SK-N-SH treated with all-trans-retinoic acid at 6 μM for 48 hours (cell line): ENCODE results near the gene TCF12.

ENCODE experiments used
- ATAC-seq: fragments of 200-7000 bp; cut with Tn5 transposase; 3 replicates; pipeline ENCODE4 v1.9.1; 2020; ENCODE audit warnings: mild to moderate bottlenecking, moderate library complexity
- BACH2 ChIP-seq: fragments of 250-450 bp; sonication (Bioruptor Pico); IDR thresholded peaks from 2 replicates; pipeline ENCODE4 v1.9.0; 2021; ENCODE audit warnings: mild to moderate bottlenecking, borderline replicate concordance
- CSDC2 ChIP-seq: fragments of 250-450 bp; sonication (Bioruptor Pico); IDR thresholded peaks from 2 replicates; pipeline ENCODE4 v1.5.0; 2020; ENCODE audit warnings: mild to moderate bottlenecking, moderate library complexity
- ISL1 ChIP-seq: fragments of 250-450 bp; sonication (Bioruptor Pico); IDR thresholded peaks from 2 replicates; pipeline ENCODE4 v2.1.2; 2022; ENCODE audit warnings: mild to moderate bottlenecking, moderate library complexity
- OSR1 ChIP-seq: fragments of 250-450 bp; sonication (Bioruptor Pico); IDR thresholded peaks from 2 replicates; pipeline ENCODE4 v1.8.0; 2022; ENCODE audit warnings: moderate library complexity, mild to moderate bottlenecking, inconsistent platforms
- POU6F1 ChIP-seq: fragments of 250-450 bp; sonication (Bioruptor Pico); IDR thresholded peaks from 2 replicates; pipeline ENCODE4 v1.8.0; 2021; ENCODE audit warnings: low read depth, mild to moderate bottlenecking, moderate library complexity, borderline replicate concordance
- PPARA ChIP-seq: fragments of 250-450 bp; sonication (Bioruptor Pico); IDR thresholded peaks from 2 replicates; pipeline ENCODE4 v1.5.0; 2020; ENCODE audit warnings: mild to moderate bottlenecking, borderline replicate concordance
- SNAI2 ChIP-seq: fragments of 250-450 bp; sonication (Bioruptor Pico); IDR thresholded peaks from 2 replicates; pipeline ENCODE4 v1.5.0; 2020; ENCODE audit warnings: mild to moderate bottlenecking, moderate library complexity
- TCF4 ChIP-seq: fragments of 250-450 bp; sonication (Bioruptor Pico); IDR thresholded peaks from 2 replicates; pipeline ENCODE4 v1.8.0; 2021; ENCODE audit warnings: mild to moderate bottlenecking, moderate library complexity, borderline replicate concordance
- TOX ChIP-seq: fragments of 250-450 bp; sonication (Bioruptor Pico); IDR thresholded peaks from 2 replicates; pipeline ENCODE4 v1.8.0; 2021; ENCODE audit warnings: mild to moderate bottlenecking, moderate library complexity, borderline replicate concordance
- TSHZ2 ChIP-seq: fragments of 250-450 bp; sonication (Bioruptor Pico); IDR thresholded peaks from 2 replicates; pipeline ENCODE4 v1.5.0; 2020; ENCODE audit warnings: mild to moderate bottlenecking, moderate library complexity
- ZC3H10 ChIP-seq: fragments of 250-450 bp; sonication (Bioruptor Pico); IDR thresholded peaks from 2 replicates; pipeline ENCODE4 v1.5.1; 2021; ENCODE audit warnings: mild to moderate bottlenecking, moderate library complexity
- ZNF565 ChIP-seq: fragments of 450-650 bp; formaldehyde crosslinking; conservative IDR thresholded peaks from 2 replicates; pipeline ENCODE4 v1.5.0; 2020; ENCODE audit warnings: low read depth, mild to moderate bottlenecking, moderate library complexity
- ZNF70 ChIP-seq: fragments of 450-650 bp; formaldehyde crosslinking; IDR thresholded peaks from 2 replicates; pipeline ENCODE4 v1.5.0; 2020; ENCODE audit warnings: mild to moderate bottlenecking, moderate library complexity
- ZNF8 ChIP-seq: fragments of 450-650 bp; formaldehyde crosslinking; IDR thresholded peaks from 2 replicates; pipeline ENCODE4 v1.5.0; 2020; ENCODE audit warnings: mild to moderate bottlenecking, moderate library complexity
- TF ChIP-seq, protein P1 (sequence below): fragments of 250-450 bp; sonication (Bioruptor Pico); IDR thresholded peaks from 2 replicates; pipeline ENCODE4 v1.5.1; 2020; ENCODE audit warnings: low read depth, mild to moderate bottlenecking, moderate library complexity
- TF ChIP-seq, protein P2 (sequence below): fragments of 250-450 bp; sonication (Bioruptor Pico); IDR thresholded peaks from 2 replicates; pipeline ENCODE4 v1.8.0; 2020; ENCODE audit warnings: mild to moderate bottlenecking, moderate library complexity, borderline replicate concordance

TCF12 gene

DNA sequence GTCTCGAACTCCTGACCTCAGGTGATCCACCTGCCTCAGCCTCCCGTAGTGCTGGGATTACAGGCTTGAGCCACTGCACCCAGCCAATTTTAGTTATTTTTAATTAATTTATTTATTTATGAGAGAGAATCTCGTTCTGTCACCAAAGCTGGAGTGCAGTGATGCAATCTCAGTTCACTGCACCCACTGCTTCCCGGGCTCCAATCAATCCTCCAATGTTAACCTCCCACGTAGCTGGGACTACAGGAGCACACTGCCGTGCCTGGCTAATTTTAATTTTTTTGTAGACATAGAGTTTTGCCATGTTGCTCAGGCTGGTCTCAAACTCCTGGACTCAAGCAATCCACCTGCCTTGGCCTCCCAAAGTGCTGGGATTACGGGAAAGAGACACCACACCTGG lies 137.9 kb downstream of the TCF12 start:
- ATAC-seq = no peak
- TF ChIP-seq, protein P1, sequence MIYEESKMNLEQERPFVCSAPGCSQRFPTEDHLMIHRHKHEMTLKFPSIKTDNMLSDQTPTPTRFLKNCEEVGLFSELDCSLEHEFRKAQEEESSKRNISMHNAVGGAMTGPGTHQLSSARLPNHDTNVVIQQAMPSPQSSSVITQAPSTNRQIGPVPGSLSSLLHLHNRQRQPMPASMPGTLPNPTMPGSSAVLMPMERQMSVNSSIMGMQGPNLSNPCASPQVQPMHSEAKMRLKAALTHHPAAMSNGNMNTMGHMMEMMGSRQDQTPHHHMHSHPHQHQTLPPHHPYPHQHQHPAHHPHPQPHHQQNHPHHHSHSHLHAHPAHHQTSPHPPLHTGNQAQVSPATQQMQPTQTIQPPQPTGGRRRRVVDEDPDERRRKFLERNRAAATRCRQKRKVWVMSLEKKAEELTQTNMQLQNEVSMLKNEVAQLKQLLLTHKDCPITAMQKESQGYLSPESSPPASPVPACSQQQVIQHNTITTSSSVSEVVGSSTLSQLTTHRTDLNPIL (CRISPR knock-in tag) = no peak
- TF ChIP-seq POU6F1 (CRISPR knock-in tag) (no peak), BACH2 (CRISPR knock-in tag) (no peak), PPARA (CRISPR knock-in tag) (no peak), CSDC2 (CRISPR knock-in tag) (no peak), OSR1 (CRISPR knock-in tag) (no peak), ZNF565 (CRISPR knock-in tag) (no peak)
- TF ChIP-seq, protein P2, sequence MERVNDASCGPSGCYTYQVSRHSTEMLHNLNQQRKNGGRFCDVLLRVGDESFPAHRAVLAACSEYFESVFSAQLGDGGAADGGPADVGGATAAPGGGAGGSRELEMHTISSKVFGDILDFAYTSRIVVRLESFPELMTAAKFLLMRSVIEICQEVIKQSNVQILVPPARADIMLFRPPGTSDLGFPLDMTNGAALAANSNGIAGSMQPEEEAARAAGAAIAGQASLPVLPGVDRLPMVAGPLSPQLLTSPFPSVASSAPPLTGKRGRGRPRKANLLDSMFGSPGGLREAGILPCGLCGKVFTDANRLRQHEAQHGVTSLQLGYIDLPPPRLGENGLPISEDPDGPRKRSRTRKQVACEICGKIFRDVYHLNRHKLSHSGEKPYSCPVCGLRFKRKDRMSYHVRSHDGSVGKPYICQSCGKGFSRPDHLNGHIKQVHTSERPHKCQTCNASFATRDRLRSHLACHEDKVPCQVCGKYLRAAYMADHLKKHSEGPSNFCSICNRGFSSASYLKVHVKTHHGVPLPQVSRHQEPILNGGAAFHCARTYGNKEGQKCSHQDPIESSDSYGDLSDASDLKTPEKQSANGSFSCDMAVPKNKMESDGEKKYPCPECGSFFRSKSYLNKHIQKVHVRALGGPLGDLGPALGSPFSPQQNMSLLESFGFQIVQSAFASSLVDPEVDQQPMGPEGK = no peak
- TF ChIP-seq, all 23 proteins: peak for 0

DNA sequence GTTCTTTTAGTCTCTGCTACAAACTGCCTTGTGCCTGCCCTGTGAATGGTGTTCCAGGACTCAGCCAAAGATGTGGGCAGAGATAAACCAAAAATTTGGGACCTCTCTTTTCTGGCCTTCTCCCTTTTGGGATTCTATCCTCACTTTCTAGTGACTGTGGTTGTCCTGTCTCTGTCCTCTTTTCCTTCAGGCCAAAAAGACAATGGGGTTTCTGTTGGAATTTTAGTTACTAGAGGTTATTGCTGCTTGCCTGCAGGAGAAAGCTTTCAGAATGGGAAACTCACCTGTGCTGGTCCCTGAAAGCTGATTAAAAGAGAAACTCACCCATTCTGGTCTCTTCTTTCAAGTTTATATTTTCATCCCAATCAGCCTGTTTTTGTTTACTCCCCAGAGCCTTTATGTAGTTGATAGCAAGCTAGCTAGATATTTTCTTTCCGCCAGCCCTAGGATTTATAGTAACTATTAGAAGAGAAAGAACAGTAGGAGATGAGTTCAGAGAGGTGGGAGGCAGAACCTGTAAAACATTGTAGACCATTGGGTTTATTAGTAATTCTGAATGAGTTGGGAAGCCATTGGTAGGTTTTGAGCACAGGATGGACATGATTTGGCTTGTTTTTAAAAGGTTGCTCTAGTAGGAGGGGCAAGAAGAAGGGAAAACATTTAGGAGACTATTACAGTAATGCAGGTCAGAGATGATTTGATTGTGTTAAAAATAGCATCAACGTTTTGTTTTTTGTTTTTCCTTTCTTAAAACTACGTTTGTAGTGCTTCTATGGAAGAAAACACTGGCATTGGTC lies 138.9 kb downstream of the TCF12 start:
- TF ChIP-seq TSHZ2 (CRISPR knock-in tag) = no peak
- TF ChIP-seq SNAI2 (CRISPR knock-in tag) = no peak
- TF ChIP-seq, protein P1 (CRISPR knock-in tag) = no peak
- TF ChIP-seq ZNF8 = no peak
- no peak for TF ChIP-seq TOX (CRISPR knock-in tag)
- TF ChIP-seq POU6F1 (CRISPR knock-in tag) = no peak
- TF ChIP-seq, protein P2 = no peak
- no peak for TF ChIP-seq ZC3H10 (CRISPR knock-in tag)
- no peak for TF ChIP-seq ISL1 (CRISPR knock-in tag)
- no peak for TF ChIP-seq ZNF70 (CRISPR knock-in tag)
- no peak for TF ChIP-seq OSR1 (CRISPR knock-in tag)
- TF ChIP-seq TCF4 = no peak
- TF ChIP-seq, all 23 proteins: peak for 0
- ATAC-seq = no peak
